ENCODE data around the gene ZBTB7A. TPM values are rescaled to one million over a fixed set of nuclear protein-coding genes. Genes with fewer than 3 reads are reported as not detected.

ZBTB7A gene
- total RNA-seq, 1 donor from 2014 or later = 21.0 TPM

DNA sequence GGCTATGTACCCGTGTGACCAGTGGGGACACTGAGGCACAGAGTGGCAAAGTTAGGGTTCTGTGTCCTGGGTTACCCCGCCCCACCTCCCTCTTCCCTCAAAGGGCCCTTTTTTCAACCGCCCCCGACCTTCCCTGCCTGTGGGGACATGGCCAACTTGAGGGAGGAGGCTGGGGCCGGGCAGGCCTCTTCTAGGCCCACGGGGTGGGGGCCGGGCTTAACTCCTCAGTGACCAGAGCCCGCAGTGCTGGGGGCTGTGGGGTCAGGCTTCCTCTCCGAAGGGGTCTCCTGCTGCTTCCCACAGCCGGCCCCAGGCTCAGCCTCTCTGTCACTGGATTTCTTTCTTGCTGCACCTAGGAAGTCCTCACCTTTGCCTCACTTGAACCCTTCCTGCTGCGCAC lies 35.3 kb downstream of the ZBTB7A start:
- DNase-seq (ENCODE audit: extremely low spot score, unreplicated experiment) = no peak
- no peak overlapping the region for H3K27ac Mint-ChIP-seq
- H3K27me3 Mint-ChIP-seq = no peaks in the 10 kb centered on the region
- H3K9me3 Mint-ChIP-seq = no peaks in the 10 kb centered on the region
- TF ChIP-seq, protein P1, sequence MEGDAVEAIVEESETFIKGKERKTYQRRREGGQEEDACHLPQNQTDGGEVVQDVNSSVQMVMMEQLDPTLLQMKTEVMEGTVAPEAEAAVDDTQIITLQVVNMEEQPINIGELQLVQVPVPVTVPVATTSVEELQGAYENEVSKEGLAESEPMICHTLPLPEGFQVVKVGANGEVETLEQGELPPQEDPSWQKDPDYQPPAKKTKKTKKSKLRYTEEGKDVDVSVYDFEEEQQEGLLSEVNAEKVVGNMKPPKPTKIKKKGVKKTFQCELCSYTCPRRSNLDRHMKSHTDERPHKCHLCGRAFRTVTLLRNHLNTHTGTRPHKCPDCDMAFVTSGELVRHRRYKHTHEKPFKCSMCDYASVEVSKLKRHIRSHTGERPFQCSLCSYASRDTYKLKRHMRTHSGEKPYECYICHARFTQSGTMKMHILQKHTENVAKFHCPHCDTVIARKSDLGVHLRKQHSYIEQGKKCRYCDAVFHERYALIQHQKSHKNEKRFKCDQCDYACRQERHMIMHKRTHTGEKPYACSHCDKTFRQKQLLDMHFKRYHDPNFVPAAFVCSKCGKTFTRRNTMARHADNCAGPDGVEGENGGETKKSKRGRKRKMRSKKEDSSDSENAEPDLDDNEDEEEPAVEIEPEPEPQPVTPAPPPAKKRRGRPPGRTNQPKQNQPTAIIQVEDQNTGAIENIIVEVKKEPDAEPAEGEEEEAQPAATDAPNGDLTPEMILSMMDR (conservative IDR thresholded peaks at IDR 0.05) = no peak
- no peaks in the 10 kb centered on the region for H3K4me1 Mint-ChIP-seq (ENCODE audit: unreplicated experiment)
- no peaks in the 10 kb centered on the region for H3K36me3 Mint-ChIP-seq
- no peak overlapping the region for H3K4me3 Mint-ChIP-seq

DNA sequence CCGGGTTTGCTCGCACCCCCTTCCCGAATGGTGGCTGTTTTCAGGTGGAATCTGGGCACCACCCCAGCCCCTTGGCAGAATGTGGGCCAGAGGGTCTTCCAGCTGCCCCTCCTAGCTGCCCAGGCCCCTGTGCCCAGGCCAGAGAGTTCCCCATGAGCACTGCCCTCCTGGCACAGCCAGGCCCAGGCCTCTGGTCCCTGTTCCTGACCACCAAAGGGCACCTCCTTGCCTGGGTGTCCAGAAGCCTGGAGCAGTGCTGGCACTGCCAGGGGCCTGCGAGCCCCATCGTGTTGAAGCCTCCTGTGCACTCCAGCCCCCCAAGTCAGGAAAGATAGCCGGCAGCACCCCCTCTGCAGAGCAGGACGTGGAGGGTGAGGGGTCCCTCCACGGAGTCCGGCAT lies 35.7 kb downstream of the ZBTB7A start:
- no peaks in the 10 kb centered on the region for H3K9me3 Mint-ChIP-seq
- H3K36me3 Mint-ChIP-seq = no peaks in the 10 kb centered on the region
- DNase-seq (ENCODE audit: extremely low spot score, unreplicated experiment) = no peak
- H3K4me3 Mint-ChIP-seq = no peak overlapping the region
- H3K27me3 Mint-ChIP-seq = no peaks in the 10 kb centered on the region
- TF ChIP-seq, protein P1 (conservative IDR thresholded peaks at IDR 0.05) = no peak
- no peaks in the 10 kb centered on the region for H3K4me1 Mint-ChIP-seq (ENCODE audit: unreplicated experiment)
- H3K27ac Mint-ChIP-seq = no peak overlapping the region

DNA sequence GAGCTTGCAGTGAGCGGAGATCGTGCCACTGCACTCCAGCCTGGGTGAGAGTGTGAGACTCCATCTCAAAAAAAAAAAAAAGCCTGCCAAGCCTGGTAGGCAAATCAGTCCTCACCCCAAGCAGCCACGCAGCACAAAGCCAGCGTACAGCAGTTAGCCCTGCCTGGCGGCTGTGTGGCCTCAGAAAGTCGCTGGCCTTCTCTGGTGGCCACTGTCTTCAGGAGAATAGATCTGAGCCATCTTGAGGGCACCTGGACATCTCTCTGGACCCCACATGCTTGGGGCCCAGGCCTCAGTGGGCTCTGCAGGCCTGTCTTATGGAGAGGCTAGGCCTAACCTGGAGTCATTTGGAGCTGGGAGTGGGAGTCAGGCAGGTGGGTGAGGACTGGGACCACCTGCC lies 36.1 kb downstream of the ZBTB7A start:
- H3K9me3 Mint-ChIP-seq = no peaks in the 10 kb centered on the region
- H3K27ac Mint-ChIP-seq = no peak overlapping the region
- no peak overlapping the region for H3K4me3 Mint-ChIP-seq
- no peaks in the 10 kb centered on the region for H3K36me3 Mint-ChIP-seq
- no peaks in the 10 kb centered on the region for H3K4me1 Mint-ChIP-seq (ENCODE audit: unreplicated experiment)
- H3K27me3 Mint-ChIP-seq = no peaks in the 10 kb centered on the region
- DNase-seq (ENCODE audit: extremely low spot score, unreplicated experiment) = no peak
- TF ChIP-seq, protein P1 (conservative IDR thresholded peaks at IDR 0.05) = no peak

DNA sequence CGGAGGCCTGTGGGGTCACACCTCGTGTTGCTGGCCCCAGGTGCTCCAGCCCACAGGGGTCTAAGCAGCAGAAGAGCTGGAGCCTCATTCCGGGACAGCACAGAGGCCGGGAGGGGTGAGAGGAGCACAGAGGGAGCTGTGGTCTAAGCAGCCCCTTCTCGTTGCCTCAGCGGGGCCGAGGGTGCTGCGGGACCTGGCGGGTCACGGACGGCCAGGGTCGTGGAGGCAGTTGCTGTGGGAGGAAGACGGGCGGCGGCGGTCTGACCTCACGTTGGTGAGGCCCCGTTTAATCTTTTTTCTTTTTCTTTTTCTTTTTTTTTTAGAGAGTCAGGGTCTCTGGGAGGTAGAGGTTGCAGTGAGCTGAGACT lies 37.5 kb downstream of the ZBTB7A start:
- H3K36me3 Mint-ChIP-seq = no peaks in the 10 kb centered on the region
- no peaks in the 10 kb centered on the region for H3K9me3 Mint-ChIP-seq
- no peak overlapping the region for H3K27ac Mint-ChIP-seq
- TF ChIP-seq, protein P1 (conservative IDR thresholded peaks at IDR 0.05) = no peak
- no peaks in the 10 kb centered on the region for H3K4me1 Mint-ChIP-seq (ENCODE audit: unreplicated experiment)
- H3K4me3 Mint-ChIP-seq = no peak overlapping the region
- no peaks in the 10 kb centered on the region for H3K27me3 Mint-ChIP-seq
- no peak for DNase-seq (ENCODE audit: extremely low spot score, unreplicated experiment)

DNA sequence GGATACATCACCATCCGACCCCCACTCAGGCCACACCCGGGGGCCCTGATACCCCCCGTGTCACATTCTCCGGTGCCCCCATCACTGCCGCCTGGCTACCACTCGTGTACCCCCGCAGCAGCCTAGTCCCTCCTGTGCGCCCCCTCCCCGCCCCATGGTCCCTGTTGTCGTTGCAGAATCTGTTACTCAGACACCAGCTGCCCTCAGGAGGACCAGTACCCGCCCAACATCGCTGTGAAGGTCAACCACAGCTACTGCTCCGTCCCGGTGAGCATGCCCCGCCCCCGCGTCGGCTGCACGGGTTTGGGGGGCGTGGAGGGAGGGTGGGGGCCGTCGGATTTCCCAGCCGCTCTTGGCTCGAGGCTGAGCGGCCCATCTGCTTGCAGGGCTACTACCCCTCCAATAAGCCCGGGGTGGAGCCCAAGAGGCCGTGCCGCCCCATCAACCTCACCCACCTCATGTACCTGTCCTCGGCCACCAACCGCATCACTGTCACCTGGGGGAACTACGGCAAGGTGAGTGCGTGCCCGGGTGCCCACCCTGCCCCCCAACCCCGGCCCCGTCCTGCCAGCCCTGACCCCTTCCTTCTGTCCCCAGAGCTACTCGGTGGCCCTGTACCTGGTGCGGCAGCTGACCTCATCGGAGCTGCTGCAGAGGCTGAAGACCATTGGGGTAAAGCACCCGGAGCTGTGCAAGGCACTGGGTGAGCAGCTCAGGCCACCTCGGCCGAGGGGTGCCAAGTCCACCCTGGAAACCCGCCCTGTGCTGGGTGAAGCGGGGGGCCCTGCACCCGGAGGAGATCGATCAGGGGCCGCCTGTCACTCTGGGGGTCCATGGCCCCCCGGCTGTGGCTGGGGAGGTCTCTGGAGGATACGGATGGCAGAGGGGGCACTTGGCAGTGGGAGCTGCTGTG lies 38.1 kb downstream of the ZBTB7A start:
- Mint-ChIP-seq H3K4me3 (no peak overlapping the region), H3K36me3 (no peaks in the 10 kb centered on the region), H3K27ac (no peak overlapping the region), H3K9me3 (no peaks in the 10 kb centered on the region), H3K4me1 (ENCODE audit: unreplicated experiment) (no peaks in the 10 kb centered on the region), H3K27me3 (no peaks in the 10 kb centered on the region)
- TF ChIP-seq, protein P1 (conservative IDR thresholded peaks at IDR 0.05) = no peak
- no peak for DNase-seq (ENCODE audit: extremely low spot score, unreplicated experiment)

All from type B pancreatic cell (in vitro differentiated cells).